GM21619 (cell line): ENCODE data around the gene UBASH3A.
A peak's percentile ranks its signal among the peaks of the same experiment; 100 is the strongest.
"Not testable (repeated sequence)": the region's sequence is repeated elsewhere in the genome, so short reads cannot be mapped to it uniquely, and the experiment has no call there.

Experiments used
- ATAC-seq: cut with Tn5 transposase; IDR thresholded peaks from one replicate; pipeline ENCODE4 v1.9.1; 2021; ENCODE audit not compliant: unreplicated experiment

The UBASH3A gene

GRCh38 chr21:42390193-42390592, 13.5 kb upstream of the UBASH3A start:
- ATAC-seq, result no peak

- no peak for ATAC-seq
These were observed 13.0 kb upstream of the UBASH3A start for GRCh38 chr21:42390696-42391095.

GRCh38 chr21:42391297-42391696, 12.4 kb upstream of the UBASH3A start:
- ATAC-seq, result no peak

GRCh38 chr21:42392731-42393442, 10.8 kb upstream of the UBASH3A start:
- ATAC-seq, result peak; percentile 68

GRCh38 chr21:42393443-42393950, 10.2 kb upstream of the UBASH3A start:
- ATAC-seq, result peak; percentile 16

- no peak for ATAC-seq
These were observed 8.4 kb upstream of the UBASH3A start for GRCh38 chr21:42395302-42395701.

- ATAC-seq, result no peak
These were observed 7.6 kb upstream of the UBASH3A start, which contains the start of gene TMPRSS3 for GRCh38 chr21:42395905-42396651. TMPRSS3 (minus strand) TSS chr21:42396052; CDS start chr21:42395417, 635 bp downstream.

GRCh38 chr21:42396799-42397745, 6.6 kb upstream of the UBASH3A start:
- ATAC-seq, result no peak

- no peak for ATAC-seq
These were observed 5.8 kb upstream of the UBASH3A start for GRCh38 chr21:42397746-42398394.

- no peak for ATAC-seq
These were observed 5.2 kb upstream of the UBASH3A start for GRCh38 chr21:42398436-42399028.

- ATAC-seq, result no peak
These were observed 3.2 kb upstream of the UBASH3A start for GRCh38 chr21:42400525-42400924.

GRCh38 chr21:42401154-42401553, 2.5 kb upstream of the UBASH3A start:
- ATAC-seq, result no peak

- ATAC-seq, result no peak
These were observed 1.9 kb upstream of the UBASH3A start for GRCh38 chr21:42401820-42402251.

GRCh38 chr21:42404539-42404938, 837 bp downstream of the UBASH3A start:
- ATAC-seq, result no peak

GRCh38 chr21:42405064-42406013, 1.6 kb downstream of the UBASH3A start:
- no peak for ATAC-seq

- no peak for ATAC-seq
These were observed 2.5 kb downstream of the UBASH3A start for GRCh38 chr21:42406201-42406621.

- ATAC-seq, result no peak
These were observed 3.2 kb downstream of the UBASH3A start for GRCh38 chr21:42406866-42407265.

- no peak for ATAC-seq
These were observed 3.8 kb downstream of the UBASH3A start for GRCh38 chr21:42407476-42407875.

GRCh38 chr21:42408718-42409117, 5.0 kb downstream of the UBASH3A start:
- not testable (repeated sequence) for ATAC-seq
